Measurements from ENCODE around the gene SHC1.

The SHC1 gene

DNA sequence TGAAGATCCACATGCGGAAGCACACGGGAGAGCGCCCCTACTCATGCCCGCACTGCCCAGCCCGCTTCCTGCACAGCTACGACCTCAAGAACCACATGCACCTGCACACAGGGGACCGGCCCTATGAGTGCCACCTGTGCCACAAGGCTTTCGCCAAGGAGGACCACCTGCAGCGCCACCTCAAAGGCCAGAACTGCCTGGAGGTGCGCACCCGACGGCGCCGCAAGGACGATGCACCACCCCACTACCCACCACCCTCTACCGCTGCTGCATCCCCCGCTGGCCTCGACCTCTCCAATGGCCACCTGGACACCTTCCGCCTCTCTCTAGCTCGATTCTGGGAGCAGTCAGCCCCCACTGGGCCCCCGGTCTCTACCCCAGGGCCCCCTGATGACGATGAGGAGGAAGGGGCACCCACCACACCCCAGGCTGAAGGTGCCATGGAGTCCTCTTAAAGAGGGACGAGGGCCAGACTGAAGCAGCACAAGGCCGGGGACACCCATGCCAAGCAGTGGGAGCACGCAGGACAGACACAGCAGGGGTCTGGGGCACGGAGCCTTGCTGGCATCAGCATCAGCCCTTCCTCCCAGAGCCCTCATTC lies 45.8 kb upstream of the SHC1 start:
- no peak for DNase-seq (ENCODE audit: low spot score)
- TF ChIP-seq, protein P1, sequence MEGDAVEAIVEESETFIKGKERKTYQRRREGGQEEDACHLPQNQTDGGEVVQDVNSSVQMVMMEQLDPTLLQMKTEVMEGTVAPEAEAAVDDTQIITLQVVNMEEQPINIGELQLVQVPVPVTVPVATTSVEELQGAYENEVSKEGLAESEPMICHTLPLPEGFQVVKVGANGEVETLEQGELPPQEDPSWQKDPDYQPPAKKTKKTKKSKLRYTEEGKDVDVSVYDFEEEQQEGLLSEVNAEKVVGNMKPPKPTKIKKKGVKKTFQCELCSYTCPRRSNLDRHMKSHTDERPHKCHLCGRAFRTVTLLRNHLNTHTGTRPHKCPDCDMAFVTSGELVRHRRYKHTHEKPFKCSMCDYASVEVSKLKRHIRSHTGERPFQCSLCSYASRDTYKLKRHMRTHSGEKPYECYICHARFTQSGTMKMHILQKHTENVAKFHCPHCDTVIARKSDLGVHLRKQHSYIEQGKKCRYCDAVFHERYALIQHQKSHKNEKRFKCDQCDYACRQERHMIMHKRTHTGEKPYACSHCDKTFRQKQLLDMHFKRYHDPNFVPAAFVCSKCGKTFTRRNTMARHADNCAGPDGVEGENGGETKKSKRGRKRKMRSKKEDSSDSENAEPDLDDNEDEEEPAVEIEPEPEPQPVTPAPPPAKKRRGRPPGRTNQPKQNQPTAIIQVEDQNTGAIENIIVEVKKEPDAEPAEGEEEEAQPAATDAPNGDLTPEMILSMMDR (IDR thresholded peaks at IDR 0.05; ENCODE audit: borderline replicate concordance, control extremely low read depth, extremely low read depth, insufficient read depth, missing control alignments) = no peak
- in situ Hi-C loops (cut with MboI; ENCODE audit: low sequenced_read_pairs, unreplicated experiment) = no loop called here

DNA sequence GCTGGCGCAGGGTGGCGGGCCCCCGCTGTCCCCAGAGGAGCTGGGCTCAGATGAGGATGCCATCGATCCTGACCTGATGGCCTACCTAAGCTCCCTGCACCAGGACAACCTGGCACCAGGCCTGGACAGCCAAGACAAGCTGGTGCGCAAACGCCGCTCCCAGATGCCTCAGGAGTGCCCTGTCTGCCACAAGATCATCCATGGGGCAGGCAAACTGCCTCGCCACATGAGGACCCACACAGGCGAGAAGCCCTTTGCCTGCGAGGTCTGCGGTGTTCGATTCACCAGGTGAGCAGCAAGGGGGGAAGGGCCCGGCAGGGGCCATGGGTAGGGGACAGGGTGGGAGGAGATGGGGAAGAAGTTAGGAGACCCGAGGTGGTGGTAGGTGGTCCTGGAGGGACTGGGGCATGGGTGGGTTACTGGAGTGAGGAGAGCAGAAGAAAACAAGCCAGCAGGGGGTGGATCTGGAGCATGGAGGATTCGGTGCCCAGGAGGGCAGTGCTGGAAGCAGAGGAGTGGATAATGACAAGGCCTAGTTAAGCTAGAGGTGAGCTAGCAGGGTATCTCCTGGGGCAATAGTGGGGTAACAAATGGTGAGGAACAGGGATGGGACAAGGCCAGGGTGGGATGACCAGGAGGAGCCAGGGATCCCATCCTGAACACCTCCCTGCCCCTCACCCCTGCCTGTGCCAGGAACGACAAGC lies 45.1 kb upstream of the SHC1 start:
- in situ Hi-C loops (cut with MboI; ENCODE audit: low sequenced_read_pairs, unreplicated experiment) = no loop called here
- TF ChIP-seq, protein P1 (IDR thresholded peaks at IDR 0.05; ENCODE audit: borderline replicate concordance, control extremely low read depth, extremely low read depth, insufficient read depth, missing control alignments) = no peak
- no peak for DNase-seq (ENCODE audit: low spot score)

DNA sequence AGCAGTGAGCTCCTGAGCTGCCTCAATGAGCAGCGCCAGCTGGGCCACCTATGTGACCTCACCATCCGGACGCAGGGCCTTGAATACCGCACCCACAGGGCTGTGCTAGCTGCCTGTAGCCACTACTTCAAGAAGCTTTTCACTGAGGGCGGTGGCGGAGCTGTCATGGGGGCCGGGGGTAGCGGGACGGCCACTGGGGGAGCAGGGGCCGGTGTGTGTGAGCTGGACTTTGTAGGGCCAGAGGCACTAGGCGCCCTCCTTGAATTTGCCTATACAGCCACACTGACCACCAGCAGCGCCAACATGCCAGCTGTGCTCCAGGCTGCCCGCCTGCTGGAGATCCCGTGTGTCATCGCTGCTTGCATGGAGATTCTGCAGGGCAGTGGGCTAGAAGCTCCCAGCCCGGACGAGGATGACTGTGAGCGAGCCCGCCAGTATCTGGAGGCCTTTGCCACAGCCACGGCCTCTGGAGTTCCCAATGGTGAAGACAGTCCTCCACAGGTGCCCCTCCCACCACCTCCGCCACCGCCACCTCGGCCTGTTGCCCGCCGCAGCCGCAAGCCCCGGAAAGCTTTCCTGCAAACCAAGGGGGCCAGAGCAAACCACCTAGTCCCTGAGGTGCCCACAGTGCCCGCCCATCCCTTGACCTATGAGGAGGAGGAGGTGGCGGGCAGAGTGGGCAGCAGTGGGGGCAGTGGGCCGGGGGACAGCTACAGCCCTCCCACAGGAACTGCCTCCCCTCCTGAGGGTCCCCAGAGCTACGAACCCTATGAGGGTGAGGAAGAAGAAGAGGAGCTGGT lies 44.4 kb upstream of the SHC1 start:
- TF ChIP-seq, protein P1 (IDR thresholded peaks at IDR 0.05; ENCODE audit: borderline replicate concordance, control extremely low read depth, extremely low read depth, insufficient read depth, missing control alignments) = no peak
- in situ Hi-C loops (cut with MboI; ENCODE audit: low sequenced_read_pairs, unreplicated experiment) = no loop called here
- no peak for DNase-seq (ENCODE audit: low spot score)

DNA sequence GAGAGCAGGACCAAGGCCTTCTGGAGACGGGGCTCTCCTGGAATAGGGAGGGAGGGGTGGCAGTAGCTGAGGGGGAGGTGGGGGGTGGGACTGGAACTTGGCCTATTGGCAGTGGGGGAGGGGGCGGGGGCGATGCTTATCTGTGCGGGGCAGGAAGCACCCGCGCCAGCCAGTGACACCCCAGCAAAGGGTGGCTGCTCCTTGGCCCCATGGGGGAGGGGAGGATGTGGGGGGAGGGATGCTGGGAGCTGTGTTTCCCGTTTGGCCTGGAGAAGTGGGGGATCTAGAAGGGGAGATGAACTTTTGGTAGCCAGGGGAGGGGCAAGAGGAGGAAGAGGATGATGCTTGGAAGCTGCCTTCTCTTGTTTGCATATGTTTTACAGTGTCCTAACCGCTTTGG lies 43.1 kb upstream of the SHC1 start:
- in situ Hi-C loops (cut with MboI; ENCODE audit: low sequenced_read_pairs, unreplicated experiment) = no loop called here
- TF ChIP-seq, protein P1 (IDR thresholded peaks at IDR 0.05; ENCODE audit: borderline replicate concordance, control extremely low read depth, extremely low read depth, insufficient read depth, missing control alignments) = no peak
- no peak for DNase-seq (ENCODE audit: low spot score)

DNA sequence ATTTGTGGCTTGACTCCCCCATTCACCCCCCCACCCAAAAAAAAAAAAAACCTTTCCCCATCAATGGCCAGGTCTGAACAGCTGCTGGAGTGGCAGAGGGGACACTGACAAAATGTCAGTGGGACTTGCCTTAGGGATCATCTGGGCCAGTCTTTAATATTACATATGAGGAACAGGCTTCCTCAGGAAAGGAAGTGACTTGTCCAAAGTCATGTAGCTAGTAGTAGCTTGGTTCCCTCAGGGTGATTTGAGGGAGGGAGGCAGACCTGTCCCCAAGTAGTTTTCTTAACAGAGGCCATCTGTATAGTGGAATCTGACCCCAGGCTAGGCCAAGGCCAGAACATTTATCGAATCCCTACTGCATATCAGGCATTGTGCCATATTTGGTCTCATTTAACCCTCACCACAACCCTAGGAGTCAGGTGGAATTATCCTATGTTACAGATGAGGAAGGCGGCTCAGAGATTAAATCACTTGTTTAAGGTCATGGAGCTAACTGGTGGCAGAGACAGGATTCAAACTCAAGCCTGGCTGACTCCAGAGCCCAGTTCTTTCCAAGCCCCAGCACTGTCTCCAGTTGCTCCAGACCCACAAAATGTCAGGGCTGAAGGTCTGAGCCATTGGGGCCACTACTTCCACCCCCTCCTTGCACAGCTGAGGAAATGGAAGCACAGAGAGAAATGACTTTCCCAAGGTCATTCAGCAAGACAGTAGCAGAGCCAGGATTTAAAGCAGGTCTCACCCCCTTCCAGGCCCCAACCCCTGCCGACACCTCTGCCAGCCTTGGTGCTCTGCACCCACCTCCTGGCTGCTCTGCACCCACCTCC lies 42.4 kb upstream of the SHC1 start:
- TF ChIP-seq, protein P1 (IDR thresholded peaks at IDR 0.05; ENCODE audit: borderline replicate concordance, control extremely low read depth, extremely low read depth, insufficient read depth, missing control alignments) = no peak
- in situ Hi-C loops (cut with MboI; ENCODE audit: low sequenced_read_pairs, unreplicated experiment) = no loop called here
- no peak for DNase-seq (ENCODE audit: low spot score)

DNA sequence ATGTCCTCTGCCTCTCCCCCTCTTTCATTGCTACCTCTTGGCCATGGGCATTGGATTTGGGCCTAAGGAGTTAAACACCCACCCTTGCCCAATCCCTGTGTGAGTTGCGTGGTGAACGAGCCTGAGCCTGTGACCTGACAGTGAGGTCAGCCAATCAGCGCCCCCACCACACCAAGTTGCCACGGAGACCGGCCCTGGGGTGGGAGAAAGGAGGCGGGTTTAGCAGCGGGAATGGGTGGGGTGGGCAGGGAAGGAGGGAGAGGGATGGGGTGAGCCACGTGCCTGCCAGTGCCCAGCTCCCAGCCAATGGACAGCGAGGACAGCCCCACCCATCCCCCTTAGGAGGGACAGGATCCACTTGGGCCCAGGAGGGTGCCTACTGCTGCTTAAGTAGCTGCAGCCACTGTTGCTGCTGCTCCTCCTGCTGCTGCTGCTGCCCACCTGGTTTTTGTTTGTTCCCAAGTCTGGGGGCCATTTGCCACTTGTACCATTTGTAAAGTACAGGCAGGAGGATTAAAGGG lies 41.5 kb upstream of the SHC1 start:
- in situ Hi-C loops (cut with MboI; ENCODE audit: low sequenced_read_pairs, unreplicated experiment) = no loop called here
- TF ChIP-seq, protein P1 (IDR thresholded peaks at IDR 0.05; ENCODE audit: borderline replicate concordance, control extremely low read depth, extremely low read depth, insufficient read depth, missing control alignments) = no peak

More for the DNA sequence above, 41.5 kb upstream of the SHC1 start:
- DNase-seq (ENCODE audit: low spot score) = no peak
